ENCODE data around the gene ATP8A2.

Gene ATP8A2

GRCh38 chr13:25742220-25742619 lies 370.4 kb downstream of the ATP8A2 start:
- Histone ChIP-seq H3K4me3 (ENCODE audit: low read length in 2 of 2) (no peak overlapping the region), H3K27me3 (ENCODE audit: control insufficient read depth in 2 of 2, insufficient read depth in 2 of 2, low read length in 2 of 2) (no peaks in the 10 kb centered on the region), H3K9me3 (ENCODE audit: control insufficient read depth in 2 of 2, low read length in 2 of 2) (no peaks in the 10 kb centered on the region), H3K4me1 (ENCODE audit: control insufficient read depth in 2 of 2, insufficient read depth in 2 of 2, low read length in 2 of 2) (no peaks in the 10 kb centered on the region), H3K36me3 (ENCODE audit: control insufficient read depth in 2 of 2, insufficient read depth in 2 of 2, low read length in 2 of 2) (no peaks in the 10 kb centered on the region), H3K27ac (ENCODE audit: low read depth in 2 of 2, low read length in 2 of 2) (no peak overlapping the region), H3K9ac (ENCODE audit: low read depth in 1 of 2, low read length in 2 of 2) (no peak overlapping the region)

- no peaks in the 10 kb centered on the region for H3K4me1 ChIP-seq (ENCODE audit: control insufficient read depth in 2 of 2, insufficient read depth in 2 of 2, low read length in 2 of 2)
- H3K9me3 ChIP-seq (ENCODE audit: control insufficient read depth in 2 of 2, low read length in 2 of 2): no peaks in the 10 kb centered on the region
- no peak overlapping the region for H3K9ac ChIP-seq (ENCODE audit: low read depth in 1 of 2, low read length in 2 of 2)
- no peaks in the 10 kb centered on the region for H3K36me3 ChIP-seq (ENCODE audit: control insufficient read depth in 2 of 2, insufficient read depth in 2 of 2, low read length in 2 of 2)
- no peak overlapping the region for H3K4me3 ChIP-seq (ENCODE audit: low read length in 2 of 2)
- H3K27me3 ChIP-seq (ENCODE audit: control insufficient read depth in 2 of 2, insufficient read depth in 2 of 2, low read length in 2 of 2): no peaks in the 10 kb centered on the region
- H3K27ac ChIP-seq (ENCODE audit: low read depth in 2 of 2, low read length in 2 of 2): no peak overlapping the region
Measured at GRCh38 chr13:25743421-25743820, 371.6 kb downstream of the ATP8A2 start.

GRCh38 chr13:25744178-25744577 lies 372.4 kb downstream of the ATP8A2 start:
- Histone ChIP-seq H3K27ac (ENCODE audit: low read depth in 2 of 2, low read length in 2 of 2) (no peak overlapping the region), H3K36me3 (ENCODE audit: control insufficient read depth in 2 of 2, insufficient read depth in 2 of 2, low read length in 2 of 2) (no peaks in the 10 kb centered on the region), H3K27me3 (ENCODE audit: control insufficient read depth in 2 of 2, insufficient read depth in 2 of 2, low read length in 2 of 2) (no peaks in the 10 kb centered on the region), H3K9ac (ENCODE audit: low read depth in 1 of 2, low read length in 2 of 2) (no peak overlapping the region), H3K4me1 (ENCODE audit: control insufficient read depth in 2 of 2, insufficient read depth in 2 of 2, low read length in 2 of 2) (no peaks in the 10 kb centered on the region), H3K9me3 (ENCODE audit: control insufficient read depth in 2 of 2, low read length in 2 of 2) (no peaks in the 10 kb centered on the region), H3K4me3 (ENCODE audit: low read length in 2 of 2) (no peak overlapping the region)

- H3K27ac ChIP-seq (ENCODE audit: low read depth in 2 of 2, low read length in 2 of 2): no peak overlapping the region
- H3K9me3 ChIP-seq (ENCODE audit: control insufficient read depth in 2 of 2, low read length in 2 of 2): no peaks in the 10 kb centered on the region
- no peaks in the 10 kb centered on the region for H3K36me3 ChIP-seq (ENCODE audit: control insufficient read depth in 2 of 2, insufficient read depth in 2 of 2, low read length in 2 of 2)
- H3K4me3 ChIP-seq (ENCODE audit: low read length in 2 of 2): no peak overlapping the region
- no peak overlapping the region for H3K9ac ChIP-seq (ENCODE audit: low read depth in 1 of 2, low read length in 2 of 2)
- no peaks in the 10 kb centered on the region for H3K27me3 ChIP-seq (ENCODE audit: control insufficient read depth in 2 of 2, insufficient read depth in 2 of 2, low read length in 2 of 2)
- H3K4me1 ChIP-seq (ENCODE audit: control insufficient read depth in 2 of 2, insufficient read depth in 2 of 2, low read length in 2 of 2): no peaks in the 10 kb centered on the region
Measured at GRCh38 chr13:25746131-25746530, 374.4 kb downstream of the ATP8A2 start.

GRCh38 chr13:25752957-25753551 lies 381.3 kb downstream of the ATP8A2 start:
- H3K9ac ChIP-seq (ENCODE audit: low read depth in 1 of 2, low read length in 2 of 2): no peak overlapping the region
- no peaks in the 10 kb centered on the region for H3K27me3 ChIP-seq (ENCODE audit: control insufficient read depth in 2 of 2, insufficient read depth in 2 of 2, low read length in 2 of 2)
- H3K36me3 ChIP-seq (ENCODE audit: control insufficient read depth in 2 of 2, insufficient read depth in 2 of 2, low read length in 2 of 2): no peaks in the 10 kb centered on the region
- peaks cover 0 to 4% of the 10 kb centered on the region in 2 donors for H3K4me1 ChIP-seq (ENCODE audit: control insufficient read depth in 2 of 2, insufficient read depth in 2 of 2, low read length in 2 of 2)
- H3K9me3 ChIP-seq (ENCODE audit: control insufficient read depth in 2 of 2, low read length in 2 of 2): no peaks in the 10 kb centered on the region
- no peak overlapping the region for H3K27ac ChIP-seq (ENCODE audit: low read depth in 2 of 2, low read length in 2 of 2)
- no peak overlapping the region for H3K4me3 ChIP-seq (ENCODE audit: low read length in 2 of 2)

GRCh38 chr13:25753976-25754375 lies 382.2 kb downstream of the ATP8A2 start:
- H3K9me3 ChIP-seq (ENCODE audit: control insufficient read depth in 2 of 2, low read length in 2 of 2): no peaks in the 10 kb centered on the region
- H3K4me1 ChIP-seq (ENCODE audit: control insufficient read depth in 2 of 2, insufficient read depth in 2 of 2, low read length in 2 of 2): peaks cover 0 to 4% of the 10 kb centered on the region in 2 donors
- no peak overlapping the region for H3K27ac ChIP-seq (ENCODE audit: low read depth in 2 of 2, low read length in 2 of 2)
- H3K4me3 ChIP-seq (ENCODE audit: low read length in 2 of 2): no peak overlapping the region
- no peaks in the 10 kb centered on the region for H3K36me3 ChIP-seq (ENCODE audit: control insufficient read depth in 2 of 2, insufficient read depth in 2 of 2, low read length in 2 of 2)
- H3K9ac ChIP-seq (ENCODE audit: low read depth in 1 of 2, low read length in 2 of 2): no peak overlapping the region
- no peaks in the 10 kb centered on the region for H3K27me3 ChIP-seq (ENCODE audit: control insufficient read depth in 2 of 2, insufficient read depth in 2 of 2, low read length in 2 of 2)

GRCh38 chr13:25756251-25756650 lies 384.5 kb downstream of the ATP8A2 start:
- Histone ChIP-seq H3K27me3 (ENCODE audit: control insufficient read depth in 2 of 2, insufficient read depth in 2 of 2, low read length in 2 of 2) (no peaks in the 10 kb centered on the region), H3K27ac (ENCODE audit: low read depth in 2 of 2, low read length in 2 of 2) (no peak overlapping the region), H3K9ac (ENCODE audit: low read depth in 1 of 2, low read length in 2 of 2) (no peak overlapping the region), H3K4me3 (ENCODE audit: low read length in 2 of 2) (no peak overlapping the region), H3K36me3 (ENCODE audit: control insufficient read depth in 2 of 2, insufficient read depth in 2 of 2, low read length in 2 of 2) (no peaks in the 10 kb centered on the region), H3K9me3 (ENCODE audit: control insufficient read depth in 2 of 2, low read length in 2 of 2) (no peaks in the 10 kb centered on the region), H3K4me1 (ENCODE audit: control insufficient read depth in 2 of 2, insufficient read depth in 2 of 2, low read length in 2 of 2) (peaks cover 0 to 4% of the 10 kb centered on the region in 2 donors)

- Histone ChIP-seq H3K4me1 (ENCODE audit: control insufficient read depth in 2 of 2, insufficient read depth in 2 of 2, low read length in 2 of 2) (peaks cover 0 to 4% of the 10 kb centered on the region in 2 donors), H3K27ac (ENCODE audit: low read depth in 2 of 2, low read length in 2 of 2) (no peak overlapping the region), H3K9ac (ENCODE audit: low read depth in 1 of 2, low read length in 2 of 2) (no peak overlapping the region), H3K36me3 (ENCODE audit: control insufficient read depth in 2 of 2, insufficient read depth in 2 of 2, low read length in 2 of 2) (no peaks in the 10 kb centered on the region), H3K4me3 (ENCODE audit: low read length in 2 of 2) (no peak overlapping the region), H3K9me3 (ENCODE audit: control insufficient read depth in 2 of 2, low read length in 2 of 2) (no peaks in the 10 kb centered on the region), H3K27me3 (ENCODE audit: control insufficient read depth in 2 of 2, insufficient read depth in 2 of 2, low read length in 2 of 2) (no peaks in the 10 kb centered on the region)
Measured at GRCh38 chr13:25756912-25757311, 385.1 kb downstream of the ATP8A2 start.

- no peaks in the 10 kb centered on the region for H3K27me3 ChIP-seq (ENCODE audit: control insufficient read depth in 2 of 2, insufficient read depth in 2 of 2, low read length in 2 of 2)
- no peak overlapping the region for H3K4me3 ChIP-seq (ENCODE audit: low read length in 2 of 2)
- no peaks in the 10 kb centered on the region for H3K36me3 ChIP-seq (ENCODE audit: control insufficient read depth in 2 of 2, insufficient read depth in 2 of 2, low read length in 2 of 2)
- H3K9me3 ChIP-seq (ENCODE audit: control insufficient read depth in 2 of 2, low read length in 2 of 2): no peaks in the 10 kb centered on the region
- H3K27ac ChIP-seq (ENCODE audit: low read depth in 2 of 2, low read length in 2 of 2): no peak overlapping the region
- no peaks in the 10 kb centered on the region for H3K4me1 ChIP-seq (ENCODE audit: control insufficient read depth in 2 of 2, insufficient read depth in 2 of 2, low read length in 2 of 2)
- H3K9ac ChIP-seq (ENCODE audit: low read depth in 1 of 2, low read length in 2 of 2): no peak overlapping the region
Measured at GRCh38 chr13:25761041-25761440, 389.3 kb downstream of the ATP8A2 start.

GRCh38 chr13:25762281-25762680 lies 390.5 kb downstream of the ATP8A2 start:
- no peaks in the 10 kb centered on the region for H3K9me3 ChIP-seq (ENCODE audit: control insufficient read depth in 2 of 2, low read length in 2 of 2)
- H3K4me1 ChIP-seq (ENCODE audit: control insufficient read depth in 2 of 2, insufficient read depth in 2 of 2, low read length in 2 of 2): no peaks in the 10 kb centered on the region
- H3K4me3 ChIP-seq (ENCODE audit: low read length in 2 of 2): no peak overlapping the region
- H3K36me3 ChIP-seq (ENCODE audit: control insufficient read depth in 2 of 2, insufficient read depth in 2 of 2, low read length in 2 of 2): no peaks in the 10 kb centered on the region
- H3K9ac ChIP-seq (ENCODE audit: low read depth in 1 of 2, low read length in 2 of 2): no peak overlapping the region
- H3K27me3 ChIP-seq (ENCODE audit: control insufficient read depth in 2 of 2, insufficient read depth in 2 of 2, low read length in 2 of 2): no peaks in the 10 kb centered on the region
- no peak overlapping the region for H3K27ac ChIP-seq (ENCODE audit: low read depth in 2 of 2, low read length in 2 of 2)

All from mucosa of rectum (tissue), 2 donors.